K562 (cell line): ENCODE measurements around the gene SLC1A3.

ENCODE experiments used
- FOXP1 ChIP-seq: sonication (generic); formaldehyde crosslinking; IDR thresholded peaks from 2 replicates; pipeline ENCODE4 v1.8.0; 2022; ENCODE audit warnings: mild to moderate bottlenecking, missing genetic modification reagents
- IRF1 ChIP-seq: sonication (generic); formaldehyde crosslinking; IDR thresholded peaks from 2 replicates; pipeline ENCODE4 v1.8.0; 2022; ENCODE audit warnings: missing genetic modification reagents, mild to moderate bottlenecking, borderline replicate concordance
- KLF16 ChIP-seq: IDR thresholded peaks from 2 replicates; pipeline ENCODE4 v1.6.1; 2016; ENCODE audit warnings: antibody characterized with exemption
- MCM7 ChIP-seq, 2 experiments: fragments of 450-650 bp; IDR thresholded peaks; 2 replicates each; pipeline ENCODE4 v1.6.1; 2016 to 2018
- MYC ChIP-seq, 2 experiments: fragments of 250-450 bp in 1 of 2; sonication (Bioruptor Pico) in 1 of 2; IDR thresholded peaks; 2 replicates each; pipeline versions ENCODE4 v1.5.1 to v1.6.1; 2012 to 2021; ENCODE audit warnings: low read depth in 2 of 2, borderline replicate concordance in 1 of 2, improper control_type of control experiment in 1 of 2, low read length in 1 of 2, mild to moderate bottlenecking in 1 of 2, moderate library complexity in 1 of 2
- POLR2A ChIP-seq: fragments of 450-650 bp; conservative IDR thresholded peaks from 2 replicates; pipeline ENCODE4 v1.6.1; 2016
- SMAD3 ChIP-seq: fragments of 450-650 bp; formaldehyde crosslinking; conservative IDR thresholded peaks from 2 replicates; pipeline ENCODE4 v1.4.0; 2020; ENCODE audit warnings: mild to moderate bottlenecking
- SP2 ChIP-seq: IDR thresholded peaks from 2 replicates; pipeline ENCODE4 v1.6.1; 2011; ENCODE audit warnings: mild to moderate bottlenecking, low read depth, low read length, moderate library complexity; ENCODE audit not compliant: poor library complexity, severe bottlenecking; ENCODE audit errors: extremely low read depth
- SRF ChIP-seq, 2 experiments: fragments of 250-450, 450-650 bp in 1 of 2; sonication (Bioruptor Pico) in 1 of 2; sonication (generic) in 1 of 2; formaldehyde crosslinking; IDR thresholded peaks; 2 replicates each; pipeline versions ENCODE4 v1.5.0 to v1.5.1; 2020 to 2022; ENCODE audit warnings: mild to moderate bottlenecking in 1 of 2, missing genetic modification reagents in 1 of 2
- YY1 ChIP-seq, 3 experiments: IDR thresholded peaks; 2 replicates each; pipeline ENCODE4 v1.6.1; 2011; ENCODE audit warnings: low read length in 2 of 3, mild to moderate bottlenecking in 2 of 3, moderate library complexity in 2 of 3, borderline replicate concordance in 1 of 3, control low read depth in 1 of 3, low read depth in 1 of 3; ENCODE audit not compliant: insufficient read depth in 3 of 3, insufficient replicate concordance in 2 of 3, control insufficient read depth in 1 of 3, insufficient read length in 1 of 3; ENCODE audit errors: extremely low read depth in 1 of 3
- ZNF24 ChIP-seq: fragments of 450-650 bp; IDR thresholded peaks from 2 replicates; pipeline ENCODE4 v1.6.1; 2016

GRCh38 chr5:36570301-36571095 is 35.9 kb upstream of the SLC1A3 start:
- TF ChIP-seq IRF1 (CRISPR knock-in tag), result no peak
- no peak for TF ChIP-seq SRF (CRISPR knock-in tag; IDR thresholded peaks at IDR 0.05)
- no peak for TF ChIP-seq SMAD3
- TF ChIP-seq YY1 (IDR thresholded peaks at IDR 0.05; ENCODE audit: borderline replicate concordance in 1 of 3, control insufficient read depth in 1 of 3, extremely low read depth in 1 of 3, insufficient read depth in 3 of 3, insufficient read length in 1 of 3, insufficient replicate concordance in 2 of 3, low read depth in 1 of 3, low read length in 2 of 3), result no peak
- TF ChIP-seq ZNF24, result no peak
- no peak for TF ChIP-seq SP2
- no peak for TF ChIP-seq FOXP1 (CRISPR knock-in tag)
- TF ChIP-seq MCM7 (IDR thresholded peaks at IDR 0.05), result no peak
- no peak for TF ChIP-seq POLR2A
- TF ChIP-seq MYC (IDR thresholded peaks at IDR 0.05; ENCODE audit: low read depth, low read length), result no peak
- TF ChIP-seq MYC (CRISPR knock-in tag; IDR thresholded peaks at IDR 0.05; ENCODE audit: borderline replicate concordance, low read depth), result no peak
- no peak for TF ChIP-seq KLF16
